ENCODE results near the gene HIP1. TPM values are rescaled to one million over a fixed set of nuclear protein-coding genes. Genes with fewer than 3 reads are reported as not detected.
A peak's percentile ranks its signal among the peaks of the same experiment; 100 is the strongest.

Gene HIP1
- total and polyA plus RNA-seq, 9 of the 15 experiments (the other 6 are each of a cell fraction or from before 2014, with no cell fraction given): 2.4 to 13.7 (median 9.5) TPM

DNA sequence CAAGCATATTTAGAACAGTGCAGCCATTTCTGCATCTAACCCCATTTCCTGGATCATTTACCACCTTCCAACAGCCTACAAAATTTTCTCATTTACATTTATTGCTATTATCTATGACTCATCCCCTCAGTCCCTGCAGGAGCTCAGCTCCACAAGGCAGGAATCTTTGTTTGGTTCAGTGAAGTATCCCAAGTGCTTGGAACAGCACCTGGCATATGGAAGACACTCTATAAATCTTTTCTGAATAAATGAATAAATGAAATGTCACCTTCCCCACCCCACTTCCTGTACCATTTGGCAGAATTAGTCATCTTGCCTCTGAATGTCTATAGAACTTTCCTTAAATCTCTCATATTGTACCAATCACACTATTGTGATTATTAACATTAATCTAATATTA is 110.7 kb downstream of the HIP1 start (continued):
- TF ChIP-seq, protein P1, sequence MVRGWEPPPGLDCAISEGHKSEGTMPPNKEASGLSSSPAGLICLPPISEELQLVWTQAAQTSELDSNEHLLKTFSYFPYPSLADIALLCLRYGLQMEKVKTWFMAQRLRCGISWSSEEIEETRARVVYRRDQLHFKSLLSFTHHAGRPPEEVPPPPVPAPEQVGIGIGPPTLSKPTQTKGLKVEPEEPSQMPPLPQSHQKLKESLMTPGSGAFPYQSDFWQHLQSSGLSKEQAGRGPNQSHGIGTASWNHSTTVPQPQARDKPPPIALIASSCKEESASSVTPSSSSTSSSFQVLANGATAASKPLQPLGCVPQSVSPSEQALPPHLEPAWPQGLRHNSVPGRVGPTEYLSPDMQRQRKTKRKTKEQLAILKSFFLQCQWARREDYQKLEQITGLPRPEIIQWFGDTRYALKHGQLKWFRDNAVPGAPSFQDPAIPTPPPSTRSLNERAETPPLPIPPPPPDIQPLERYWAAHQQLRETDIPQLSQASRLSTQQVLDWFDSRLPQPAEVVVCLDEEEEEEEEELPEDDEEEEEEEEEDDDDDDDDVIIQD (CRISPR knock-in tag; IDR thresholded peaks at IDR 0.05): no peak
- TF ChIP-seq ZNF354B (CRISPR knock-in tag; IDR thresholded peaks at IDR 0.05) (peak; percentile 100), KHSRP (IDR thresholded peaks at IDR 0.05) (no peak), RBM34 (IDR thresholded peaks at IDR 0.05; ENCODE audit: borderline replicate concordance, insufficient read depth, low read length) (no peak), TFAM (CRISPR knock-in tag; conservative IDR thresholded peaks at IDR 0.05) (no peak), CBX3 (IDR thresholded peaks at IDR 0.05; ENCODE audit: borderline replicate concordance in 1 of 2, low read length in 2 of 2) (peak in 1 of 2 experiments; percentile 98; a peak in 2 of 3 replicates), HNRNPUL1 (IDR thresholded peaks at IDR 0.05; ENCODE audit: low read length) (no peak), JUND (IDR thresholded peaks at IDR 0.05; ENCODE audit: borderline replicate concordance, low read depth, low read length) (peak; percentile 47; the same call in 1 of the 2 replicates), JUND (tag; IDR thresholded peaks at IDR 0.05; ENCODE audit: borderline replicate concordance, low read depth, low read length) (peak; percentile 81; the same call in 2 of the 3 replicates), CHD4 (IDR thresholded peaks at IDR 0.05; ENCODE audit: insufficient read depth, insufficient replicate concordance, low read depth, low read length, poor library complexity, severe bottlenecking) (peak; percentile 69), NFYB (IDR thresholded peaks at IDR 0.05; ENCODE audit: extremely low read depth, insufficient read length) (no peak), NFE2 (IDR thresholded peaks at IDR 0.05; ENCODE audit: low read depth) (no peak), ZNF184 (CRISPR knock-in tag; IDR thresholded peaks at IDR 0.05) (no peak), ZNF644 (tag; IDR thresholded peaks at IDR 0.05; ENCODE audit: low read depth) (no peak), MAZ (CRISPR knock-in tag; conservative IDR thresholded peaks at IDR 0.05 in 1 of 2, IDR thresholded peaks at IDR 0.05 in 1 of 2) (no peak), HDAC8 (tag; IDR thresholded peaks at IDR 0.05) (no peak)
- TF ChIP-seq, protein P2, sequence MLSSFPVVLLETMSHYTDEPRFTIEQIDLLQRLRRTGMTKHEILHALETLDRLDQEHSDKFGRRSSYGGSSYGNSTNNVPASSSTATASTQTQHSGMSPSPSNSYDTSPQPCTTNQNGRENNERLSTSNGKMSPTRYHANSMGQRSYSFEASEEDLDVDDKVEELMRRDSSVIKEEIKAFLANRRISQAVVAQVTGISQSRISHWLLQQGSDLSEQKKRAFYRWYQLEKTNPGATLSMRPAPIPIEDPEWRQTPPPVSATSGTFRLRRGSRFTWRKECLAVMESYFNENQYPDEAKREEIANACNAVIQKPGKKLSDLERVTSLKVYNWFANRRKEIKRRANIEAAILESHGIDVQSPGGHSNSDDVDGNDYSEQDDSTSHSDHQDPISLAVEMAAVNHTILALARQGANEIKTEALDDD (IDR thresholded peaks at IDR 0.05): no peak
- TF ChIP-seq, protein P3, sequence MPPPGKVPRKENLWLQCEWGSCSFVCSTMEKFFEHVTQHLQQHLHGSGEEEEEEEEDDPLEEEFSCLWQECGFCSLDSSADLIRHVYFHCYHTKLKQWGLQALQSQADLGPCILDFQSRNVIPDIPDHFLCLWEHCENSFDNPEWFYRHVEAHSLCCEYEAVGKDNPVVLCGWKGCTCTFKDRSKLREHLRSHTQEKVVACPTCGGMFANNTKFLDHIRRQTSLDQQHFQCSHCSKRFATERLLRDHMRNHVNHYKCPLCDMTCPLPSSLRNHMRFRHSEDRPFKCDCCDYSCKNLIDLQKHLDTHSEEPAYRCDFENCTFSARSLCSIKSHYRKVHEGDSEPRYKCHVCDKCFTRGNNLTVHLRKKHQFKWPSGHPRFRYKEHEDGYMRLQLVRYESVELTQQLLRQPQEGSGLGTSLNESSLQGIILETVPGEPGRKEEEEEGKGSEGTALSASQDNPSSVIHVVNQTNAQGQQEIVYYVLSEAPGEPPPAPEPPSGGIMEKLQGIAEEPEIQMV (tag; conservative IDR thresholded peaks at IDR 0.05; ENCODE audit: low read depth): no peak
- TF ChIP-seq, protein P4, sequence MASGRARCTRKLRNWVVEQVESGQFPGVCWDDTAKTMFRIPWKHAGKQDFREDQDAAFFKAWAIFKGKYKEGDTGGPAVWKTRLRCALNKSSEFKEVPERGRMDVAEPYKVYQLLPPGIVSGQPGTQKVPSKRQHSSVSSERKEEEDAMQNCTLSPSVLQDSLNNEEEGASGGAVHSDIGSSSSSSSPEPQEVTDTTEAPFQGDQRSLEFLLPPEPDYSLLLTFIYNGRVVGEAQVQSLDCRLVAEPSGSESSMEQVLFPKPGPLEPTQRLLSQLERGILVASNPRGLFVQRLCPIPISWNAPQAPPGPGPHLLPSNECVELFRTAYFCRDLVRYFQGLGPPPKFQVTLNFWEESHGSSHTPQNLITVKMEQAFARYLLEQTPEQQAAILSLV (tag; IDR thresholded peaks at IDR 0.05): no peak
- TF ChIP-seq, protein P5, sequence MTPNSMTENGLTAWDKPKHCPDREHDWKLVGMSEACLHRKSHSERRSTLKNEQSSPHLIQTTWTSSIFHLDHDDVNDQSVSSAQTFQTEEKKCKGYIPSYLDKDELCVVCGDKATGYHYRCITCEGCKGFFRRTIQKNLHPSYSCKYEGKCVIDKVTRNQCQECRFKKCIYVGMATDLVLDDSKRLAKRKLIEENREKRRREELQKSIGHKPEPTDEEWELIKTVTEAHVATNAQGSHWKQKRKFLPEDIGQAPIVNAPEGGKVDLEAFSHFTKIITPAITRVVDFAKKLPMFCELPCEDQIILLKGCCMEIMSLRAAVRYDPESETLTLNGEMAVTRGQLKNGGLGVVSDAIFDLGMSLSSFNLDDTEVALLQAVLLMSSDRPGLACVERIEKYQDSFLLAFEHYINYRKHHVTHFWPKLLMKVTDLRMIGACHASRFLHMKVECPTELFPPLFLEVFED (CRISPR knock-in tag; conservative IDR thresholded peaks at IDR 0.05): no peak
- TF ChIP-seq, protein P6, sequence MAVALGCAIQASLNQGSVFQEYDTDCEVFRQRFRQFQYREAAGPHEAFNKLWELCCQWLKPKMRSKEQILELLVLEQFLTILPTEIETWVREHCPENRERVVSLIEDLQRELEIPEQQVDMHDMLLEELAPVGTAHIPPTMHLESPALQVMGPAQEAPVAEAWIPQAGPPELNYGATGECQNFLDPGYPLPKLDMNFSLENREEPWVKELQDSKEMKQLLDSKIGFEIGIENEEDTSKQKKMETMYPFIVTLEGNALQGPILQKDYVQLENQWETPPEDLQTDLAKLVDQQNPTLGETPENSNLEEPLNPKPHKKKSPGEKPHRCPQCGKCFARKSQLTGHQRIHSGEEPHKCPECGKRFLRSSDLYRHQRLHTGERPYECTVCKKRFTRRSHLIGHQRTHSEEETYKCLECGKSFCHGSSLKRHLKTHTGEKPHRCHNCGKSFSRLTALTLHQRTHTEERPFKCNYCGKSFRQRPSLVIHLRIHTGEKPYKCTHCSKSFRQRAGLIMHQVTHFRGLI (CRISPR knock-in tag; IDR thresholded peaks at IDR 0.05): no peak
